ENCODE measurements around the gene KCNK13.

- TF ChIP-seq EZH2phosphoT487 (IDR thresholded peaks at IDR 0.05; ENCODE audit: insufficient read depth, low read depth) (no peak), EZH2 (IDR thresholded peaks at IDR 0.05; ENCODE audit: insufficient read depth, poor library complexity, severe bottlenecking) (no peak)
These were observed 21.4 kb upstream of the KCNK13 start for GRCh38 chr14:90040411-90040810.
